ENCODE results near the gene MDGA2.

- TF ChIP-seq CTCF (IDR thresholded peaks at IDR 0.05; ENCODE audit: insufficient read depth, low read length, poor library complexity, severe bottlenecking) (no peak), EZH2phosphoT487 (conservative IDR thresholded peaks at IDR 0.05; ENCODE audit: low read length) (no peak)
Observed at GRCh38 chr14:47507861-47508260, 167.5 kb downstream of the MDGA2 start.

All from SU-DHL-6 (cell line).